Kidney epithelial cell (primary cell): ENCODE measurements around the gene COQ10B. TPM values are rescaled to one million over a fixed set of nuclear protein-coding genes. Genes with fewer than 3 reads are reported as not detected.
A peak's percentile ranks its signal among the peaks of the same experiment; 100 is the strongest.

Source experiments
- DNase-seq: peaks from one replicate; pipeline ENCODE4 v3.0.0-alpha.2; 2010; ENCODE audit warnings: low read depth
- H3K27me3 ChIP-seq: 2 replicates; pipeline ENCODE4 v1.6.0; 2011; ENCODE audit warnings: low read length; ENCODE audit not compliant: control insufficient read depth, insufficient read depth
- H3K36me3 ChIP-seq: 2 replicates; pipeline ENCODE4 v1.5.1; 2011; ENCODE audit warnings: low read length; ENCODE audit not compliant: control insufficient read depth, insufficient read depth
- H3K4me3 ChIP-seq: 2 replicates; pipeline ENCODE4 v1.5.1; 2011; ENCODE audit warnings: low read depth, mild to moderate bottlenecking, control low read depth, low read length
- total RNA-seq: library from RNA; depleted of rRNA; stranded (reverse); fragments of >200 nt; gene quantifications from 2 replicates; pipeline ENCODE4 v1.2.3, GENCODE V29; 2015
- TF ChIP-seq, protein P1 (sequence below): IDR thresholded peaks from 2 replicates; pipeline ENCODE4 v1.5.1; 2011; ENCODE audit warnings: mild to moderate bottlenecking, moderate library complexity, low read length, control low read depth, inconsistent platforms; ENCODE audit not compliant: insufficient read depth, poor library complexity, severe bottlenecking

COQ10B gene
- total RNA-seq, 1 donor from 2014 or later, result 26.4 TPM

DNA sequence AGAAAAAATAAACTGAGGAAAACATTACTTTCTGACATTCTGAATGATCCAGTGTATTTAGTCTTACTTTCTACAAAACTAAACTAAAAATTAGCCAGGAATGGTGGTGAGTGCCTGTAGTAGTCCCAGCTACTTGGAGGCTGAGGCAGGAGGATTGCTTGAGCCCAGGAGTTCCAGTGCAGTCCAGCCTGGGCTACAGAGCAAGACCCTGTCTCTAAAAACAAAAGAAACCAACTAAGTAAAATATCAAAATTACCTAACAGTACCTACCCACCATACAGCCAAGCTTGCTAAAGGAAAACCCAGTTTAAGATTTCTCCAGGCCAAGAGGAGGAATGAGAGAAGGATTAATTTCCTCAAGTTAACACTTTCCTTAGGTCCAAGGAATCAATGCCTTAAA is 43.3 kb downstream of the COQ10B start:
- Histone ChIP-seq H3K36me3 (no peaks in the 10 kb centered on the region), H3K4me3 (no peak overlapping the region), H3K27me3 (no peaks in the 10 kb centered on the region)
- TF ChIP-seq, protein P1, sequence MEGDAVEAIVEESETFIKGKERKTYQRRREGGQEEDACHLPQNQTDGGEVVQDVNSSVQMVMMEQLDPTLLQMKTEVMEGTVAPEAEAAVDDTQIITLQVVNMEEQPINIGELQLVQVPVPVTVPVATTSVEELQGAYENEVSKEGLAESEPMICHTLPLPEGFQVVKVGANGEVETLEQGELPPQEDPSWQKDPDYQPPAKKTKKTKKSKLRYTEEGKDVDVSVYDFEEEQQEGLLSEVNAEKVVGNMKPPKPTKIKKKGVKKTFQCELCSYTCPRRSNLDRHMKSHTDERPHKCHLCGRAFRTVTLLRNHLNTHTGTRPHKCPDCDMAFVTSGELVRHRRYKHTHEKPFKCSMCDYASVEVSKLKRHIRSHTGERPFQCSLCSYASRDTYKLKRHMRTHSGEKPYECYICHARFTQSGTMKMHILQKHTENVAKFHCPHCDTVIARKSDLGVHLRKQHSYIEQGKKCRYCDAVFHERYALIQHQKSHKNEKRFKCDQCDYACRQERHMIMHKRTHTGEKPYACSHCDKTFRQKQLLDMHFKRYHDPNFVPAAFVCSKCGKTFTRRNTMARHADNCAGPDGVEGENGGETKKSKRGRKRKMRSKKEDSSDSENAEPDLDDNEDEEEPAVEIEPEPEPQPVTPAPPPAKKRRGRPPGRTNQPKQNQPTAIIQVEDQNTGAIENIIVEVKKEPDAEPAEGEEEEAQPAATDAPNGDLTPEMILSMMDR, result no peak
- DNase-seq, result no peak

DNA sequence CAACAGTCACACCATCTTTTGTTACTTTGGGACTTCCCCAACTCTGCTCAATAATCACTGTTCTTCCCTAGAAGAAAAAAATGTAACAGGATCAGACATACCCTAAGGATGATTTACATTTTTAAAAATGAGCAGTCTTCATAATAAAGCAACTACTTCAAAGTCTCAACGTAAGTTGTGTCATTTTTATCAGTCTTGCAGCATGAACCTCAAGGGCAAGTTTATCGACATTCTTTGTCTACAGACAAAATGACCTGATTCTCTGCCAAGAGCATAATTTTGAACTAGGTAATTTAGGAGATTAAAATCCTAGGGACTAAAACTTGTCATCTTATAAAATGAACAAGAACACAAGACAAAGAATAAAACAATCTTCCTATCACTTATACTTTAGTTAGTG is 44.0 kb downstream of the COQ10B start:
- no peaks in the 10 kb centered on the region for H3K36me3 ChIP-seq
- no peak overlapping the region for H3K4me3 ChIP-seq
- no peak for DNase-seq
- H3K27me3 ChIP-seq, result no peaks in the 10 kb centered on the region
- TF ChIP-seq, protein P1, result no peak

DNA sequence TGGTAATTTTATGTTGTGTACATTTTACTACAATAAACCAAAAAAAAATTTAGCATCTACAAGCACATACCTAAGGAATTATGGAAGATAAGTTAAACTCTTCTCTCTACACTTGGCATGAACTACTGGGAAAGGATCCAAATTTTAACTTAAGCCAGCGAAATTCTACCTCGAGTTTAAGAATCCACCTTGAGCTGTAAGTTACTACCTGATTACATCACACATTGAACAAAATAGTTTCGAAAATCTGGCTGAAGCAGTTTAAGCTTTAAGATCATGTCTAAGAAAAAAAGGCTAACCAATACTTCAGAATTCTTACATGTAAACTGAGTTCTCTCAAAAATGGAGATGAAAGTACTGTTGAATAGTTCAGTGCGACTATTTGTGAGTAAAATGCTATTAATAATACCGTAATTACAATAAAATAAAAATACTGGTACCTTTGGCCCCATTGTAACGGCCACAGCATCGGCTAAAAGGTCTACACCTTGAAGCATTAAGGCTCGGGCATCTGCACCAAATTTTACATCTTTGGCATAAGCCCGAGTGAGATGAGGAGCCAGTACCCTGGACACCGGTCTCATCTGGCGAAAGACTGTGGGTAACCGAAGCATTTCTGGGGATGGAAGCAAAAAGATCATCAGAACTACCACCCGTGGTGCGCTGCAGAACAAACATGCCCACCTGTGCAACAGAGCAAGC is 45.0 kb downstream of the COQ10B start:
- TF ChIP-seq, protein P1, result no peak
- Histone ChIP-seq H3K27me3 (no peaks in the 10 kb centered on the region), H3K36me3 (no peaks in the 10 kb centered on the region), H3K4me3 (peak overlapping the region; percentile 96)
- DNase-seq, result no peak

DNA sequence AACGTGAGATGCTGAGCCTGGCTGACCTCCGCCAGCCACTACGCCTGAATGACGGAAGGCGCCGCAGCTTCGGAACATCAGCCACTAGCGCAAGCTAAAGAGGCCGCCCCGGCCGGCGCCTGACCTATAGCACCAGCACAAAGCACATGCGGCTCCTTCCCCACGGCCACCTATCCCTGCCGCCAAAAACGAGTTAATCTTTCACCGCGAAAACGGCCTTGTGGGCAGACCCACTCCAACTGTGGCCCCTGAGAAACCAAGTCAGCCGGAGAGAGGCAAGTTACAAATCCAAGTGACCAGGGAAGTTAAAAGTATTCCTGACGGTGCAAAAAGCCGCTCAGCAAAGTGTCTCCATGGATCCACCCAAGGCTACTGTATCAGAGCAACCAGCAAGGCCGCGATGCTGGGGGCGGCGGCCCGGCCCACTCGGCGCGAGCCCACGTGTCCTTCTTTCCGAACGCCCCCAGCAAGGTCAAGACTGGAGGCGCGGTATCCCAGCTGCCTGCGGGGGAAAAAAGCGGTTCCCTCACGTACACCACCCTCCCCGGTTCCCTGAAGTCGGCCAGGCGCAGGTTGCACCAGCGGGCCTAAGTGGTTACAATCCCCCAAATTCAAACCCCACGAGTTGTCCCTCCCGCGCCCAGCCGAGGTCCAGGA is 45.7 kb downstream of the COQ10B start:
- Histone ChIP-seq H3K4me3 (peak overlapping the region; percentile 96), H3K36me3 (no peaks in the 10 kb centered on the region), H3K27me3 (no peaks in the 10 kb centered on the region)
- TF ChIP-seq, protein P1, result no peak
- no peak for DNase-seq

DNA sequence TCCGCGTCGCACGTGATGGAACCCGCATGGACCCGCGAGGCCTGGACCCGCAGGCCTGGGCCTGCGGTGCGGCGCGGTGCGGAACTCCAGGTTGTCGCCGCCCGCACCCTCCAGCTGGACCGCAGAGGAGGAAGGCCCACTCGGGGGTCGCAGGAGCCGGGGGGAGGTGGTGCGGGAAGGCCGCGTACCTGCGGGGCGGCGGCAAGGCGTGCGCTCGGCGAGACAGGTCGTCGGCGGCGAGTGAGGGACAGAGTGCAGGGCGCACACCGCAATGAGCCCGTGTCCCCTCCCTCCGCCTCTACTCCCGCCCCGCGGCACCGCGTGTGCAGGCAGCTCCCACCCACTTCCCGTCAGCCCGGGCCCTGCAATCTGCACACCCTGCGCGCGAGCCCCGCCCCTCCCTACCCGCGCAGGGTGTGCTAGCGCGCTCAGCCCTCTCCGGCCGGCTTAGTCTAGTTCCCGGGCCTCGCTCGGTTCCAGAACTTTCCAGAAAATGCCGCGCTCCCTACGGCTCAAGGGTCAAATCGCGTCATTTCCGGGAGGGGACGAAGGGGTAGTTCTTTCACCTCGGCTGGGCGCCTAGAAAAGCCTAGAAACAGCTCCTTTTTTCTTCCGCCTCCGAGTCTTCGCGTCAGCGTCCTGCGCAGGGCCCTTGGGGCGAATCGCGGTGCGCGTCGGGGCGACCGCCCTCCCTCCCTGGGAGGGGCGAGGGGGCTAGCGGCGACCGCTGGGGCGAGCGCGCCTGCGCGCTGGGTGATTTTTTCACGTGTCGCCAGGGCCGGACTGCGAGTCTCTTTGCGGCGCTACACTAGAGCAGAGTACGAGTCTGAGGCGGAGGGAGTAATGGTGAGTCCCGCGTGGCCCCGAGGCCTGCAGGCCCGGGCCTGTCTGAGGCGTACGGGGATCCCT is 46.5 kb downstream of the COQ10B start, which contains the start of the genes HSPD1 and HSPE1:
Gene HSPD1 (minus strand): TSS at position 247 of the 909 bp plus-strand sequence. CDS start 992 bp downstream, outside the sequence.
Gene HSPE1 (plus strand): TSS at position 786 of the 909 bp plus-strand sequence. CDS start 58 bp downstream, at position 844.
- peak within 1 kb of the TSS; percentile 96 for H3K4me3 ChIP-seq
- H3K36me3 ChIP-seq, result no peaks in the 10 kb centered on the region
- TF ChIP-seq, protein P1, result no peak
- peak; percentile 93 for DNase-seq
- H3K27me3 ChIP-seq, result no peaks in the 10 kb centered on the region
